ENCODE results near the gene HDDC2. TPM values are rescaled to one million over a fixed set of nuclear protein-coding genes. Genes with fewer than 3 reads are reported as not detected.
A peak's percentile ranks its signal among the peaks of the same experiment; 100 is the strongest.

The HDDC2 gene
- total RNA-seq, 1 experiment from 2014 or later = 69.8 TPM

DNA sequence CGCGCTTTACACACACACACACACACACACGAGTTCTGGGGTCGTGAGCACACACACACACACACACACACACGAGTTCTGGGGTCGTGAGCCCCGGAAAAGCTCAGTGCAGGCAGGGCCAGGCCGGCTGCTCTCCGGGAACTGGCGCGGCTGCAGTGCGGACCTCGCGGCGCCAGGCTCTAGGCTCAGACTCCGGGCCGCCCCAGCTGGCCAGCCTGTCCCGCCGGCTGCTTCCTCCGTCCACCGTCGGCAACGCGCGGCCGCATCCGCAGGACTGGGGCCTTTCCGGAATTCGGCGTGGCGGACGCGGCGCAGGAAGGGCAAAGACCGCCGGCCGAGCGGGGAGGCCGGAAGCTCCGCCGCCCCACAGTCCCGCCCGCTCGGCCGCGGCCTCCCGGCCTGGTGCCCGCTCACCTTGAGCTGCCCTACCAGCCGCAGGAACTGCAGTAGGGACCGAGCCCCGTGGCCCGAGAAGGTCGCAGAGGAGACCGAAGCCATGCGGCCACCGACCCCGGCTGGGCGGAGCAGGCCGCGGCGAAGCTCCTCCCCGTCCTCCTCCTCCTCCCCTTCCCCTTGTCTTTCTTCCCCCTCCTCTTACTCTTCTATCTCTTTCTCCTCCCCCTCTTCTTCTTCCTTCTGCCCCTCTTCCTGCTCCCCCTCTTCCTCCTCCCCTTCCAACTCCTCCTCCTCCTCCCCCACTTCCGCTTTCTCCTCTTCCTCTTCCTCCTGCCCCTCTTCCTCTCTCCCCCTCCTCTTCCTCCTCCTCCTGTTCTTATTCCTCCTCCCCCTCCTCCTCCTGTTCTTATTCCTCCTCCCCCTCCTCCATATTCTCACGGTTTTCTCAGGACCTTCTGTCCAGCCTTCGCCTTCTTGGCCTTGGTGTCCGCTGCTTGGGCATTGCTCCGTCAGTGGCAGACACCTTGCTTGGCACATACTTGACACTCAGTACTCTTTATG lies at the start of gene HDDC2 (continued):
- TF ChIP-seq, protein P1, sequence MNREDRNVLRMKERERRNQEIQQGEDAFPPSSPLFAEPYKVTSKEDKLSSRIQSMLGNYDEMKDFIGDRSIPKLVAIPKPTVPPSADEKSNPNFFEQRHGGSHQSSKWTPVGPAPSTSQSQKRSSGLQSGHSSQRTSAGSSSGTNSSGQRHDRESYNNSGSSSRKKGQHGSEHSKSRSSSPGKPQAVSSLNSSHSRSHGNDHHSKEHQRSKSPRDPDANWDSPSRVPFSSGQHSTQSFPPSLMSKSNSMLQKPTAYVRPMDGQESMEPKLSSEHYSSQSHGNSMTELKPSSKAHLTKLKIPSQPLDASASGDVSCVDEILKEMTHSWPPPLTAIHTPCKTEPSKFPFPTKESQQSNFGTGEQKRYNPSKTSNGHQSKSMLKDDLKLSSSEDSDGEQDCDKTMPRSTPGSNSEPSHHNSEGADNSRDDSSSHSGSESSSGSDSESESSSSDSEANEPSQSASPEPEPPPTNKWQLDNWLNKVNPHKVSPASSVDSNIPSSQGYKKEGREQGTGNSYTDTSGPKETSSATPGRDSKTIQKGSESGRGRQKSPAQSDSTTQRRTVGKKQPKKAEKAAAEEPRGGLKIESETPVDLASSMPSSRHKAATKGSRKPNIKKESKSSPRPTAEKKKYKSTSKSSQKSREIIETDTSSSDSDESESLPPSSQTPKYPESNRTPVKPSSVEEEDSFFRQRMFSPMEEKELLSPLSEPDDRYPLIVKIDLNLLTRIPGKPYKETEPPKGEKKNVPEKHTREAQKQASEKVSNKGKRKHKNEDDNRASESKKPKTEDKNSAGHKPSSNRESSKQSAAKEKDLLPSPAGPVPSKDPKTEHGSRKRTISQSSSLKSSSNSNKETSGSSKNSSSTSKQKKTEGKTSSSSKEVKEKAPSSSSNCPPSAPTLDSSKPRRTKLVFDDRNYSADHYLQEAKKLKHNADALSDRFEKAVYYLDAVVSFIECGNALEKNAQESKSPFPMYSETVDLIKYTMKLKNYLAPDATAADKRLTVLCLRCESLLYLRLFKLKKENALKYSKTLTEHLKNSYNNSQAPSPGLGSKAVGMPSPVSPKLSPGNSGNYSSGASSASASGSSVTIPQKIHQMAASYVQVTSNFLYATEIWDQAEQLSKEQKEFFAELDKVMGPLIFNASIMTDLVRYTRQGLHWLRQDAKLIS (CRISPR knock-in tag; IDR thresholded peaks at IDR 0.05; ENCODE audit: borderline replicate concordance) = no peak; the same call in 1 of the 2 replicates
- TF ChIP-seq ELF4 (CRISPR knock-in tag; IDR thresholded peaks at IDR 0.05; ENCODE audit: low read depth) (peak; percentile 65; the same call in 1 of the 2 replicates), KAT7 (CRISPR knock-in tag; IDR thresholded peaks at IDR 0.05; ENCODE audit: borderline replicate concordance) (peak; percentile 96), CREM (CRISPR knock-in tag; IDR thresholded peaks at IDR 0.05) (peak; percentile 68; the same call in 1 of the 2 replicates), MXD4 (CRISPR knock-in tag; IDR thresholded peaks at IDR 0.05; ENCODE audit: borderline replicate concordance) (no peak), ATF1 (CRISPR knock-in tag; IDR thresholded peaks at IDR 0.05) (no peak), ZNF317 (CRISPR knock-in tag; IDR thresholded peaks at IDR 0.05; ENCODE audit: borderline replicate concordance, low read depth) (0 out of 2 replicates have a peak, but pooled peaks have one; percentile 22), ESRRA (CRISPR knock-in tag; IDR thresholded peaks at IDR 0.05; ENCODE audit: borderline replicate concordance) (peak; percentile 76; the same call in 1 of the 2 replicates), FOXK1 (CRISPR knock-in tag; IDR thresholded peaks at IDR 0.05) (peak; percentile 58; the same call in 1 of the 2 replicates), JAZF1 (CRISPR knock-in tag; IDR thresholded peaks at IDR 0.05) (no peak), SMAD3 (CRISPR knock-in tag; IDR thresholded peaks at IDR 0.05; ENCODE audit: borderline replicate concordance) (no peak), ZNF121 (CRISPR knock-in tag; IDR thresholded peaks at IDR 0.05) (peak; percentile 61; the same call in 1 of the 2 replicates), EMX1 (CRISPR knock-in tag; IDR thresholded peaks at IDR 0.05) (no peak), FOXJ3 (CRISPR knock-in tag; IDR thresholded peaks at IDR 0.05; ENCODE audit: borderline replicate concordance) (no peak), RORB (CRISPR knock-in tag; IDR thresholded peaks at IDR 0.05) (no peak), OVOL2 (CRISPR knock-in tag; IDR thresholded peaks at IDR 0.05; ENCODE audit: borderline replicate concordance) (no peak), RELA (CRISPR knock-in tag; IDR thresholded peaks at IDR 0.05; ENCODE audit: borderline replicate concordance) (peak; percentile 18; the same call in 1 of the 2 replicates), JUN (CRISPR knock-in tag; IDR thresholded peaks at IDR 0.05) (peak; percentile 35; the same call in 1 of the 2 replicates), SP1 (CRISPR knock-in tag; conservative IDR thresholded peaks at IDR 0.05) (peak; percentile 49; the same call in 1 of the 2 replicates), SOX15 (CRISPR knock-in tag; IDR thresholded peaks at IDR 0.05) (no peak), ETV6 (CRISPR knock-in tag; IDR thresholded peaks at IDR 0.05) (peak; percentile 100)
- TF ChIP-seq, protein P2, sequence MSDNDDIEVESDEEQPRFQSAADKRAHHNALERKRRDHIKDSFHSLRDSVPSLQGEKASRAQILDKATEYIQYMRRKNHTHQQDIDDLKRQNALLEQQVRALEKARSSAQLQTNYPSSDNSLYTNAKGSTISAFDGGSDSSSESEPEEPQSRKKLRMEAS (CRISPR knock-in tag; IDR thresholded peaks at IDR 0.05) = peak; percentile 77
- TF ChIP-seq, protein P3, sequence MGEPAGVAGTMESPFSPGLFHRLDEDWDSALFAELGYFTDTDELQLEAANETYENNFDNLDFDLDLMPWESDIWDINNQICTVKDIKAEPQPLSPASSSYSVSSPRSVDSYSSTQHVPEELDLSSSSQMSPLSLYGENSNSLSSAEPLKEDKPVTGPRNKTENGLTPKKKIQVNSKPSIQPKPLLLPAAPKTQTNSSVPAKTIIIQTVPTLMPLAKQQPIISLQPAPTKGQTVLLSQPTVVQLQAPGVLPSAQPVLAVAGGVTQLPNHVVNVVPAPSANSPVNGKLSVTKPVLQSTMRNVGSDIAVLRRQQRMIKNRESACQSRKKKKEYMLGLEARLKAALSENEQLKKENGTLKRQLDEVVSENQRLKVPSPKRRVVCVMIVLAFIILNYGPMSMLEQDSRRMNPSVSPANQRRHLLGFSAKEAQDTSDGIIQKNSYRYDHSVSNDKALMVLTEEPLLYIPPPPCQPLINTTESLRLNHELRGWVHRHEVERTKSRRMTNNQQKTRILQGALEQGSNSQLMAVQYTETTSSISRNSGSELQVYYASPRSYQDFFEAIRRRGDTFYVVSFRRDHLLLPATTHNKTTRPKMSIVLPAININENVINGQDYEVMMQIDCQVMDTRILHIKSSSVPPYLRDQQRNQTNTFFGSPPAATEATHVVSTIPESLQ (CRISPR knock-in tag; IDR thresholded peaks at IDR 0.05) = no peak
- TF ChIP-seq, protein P4, sequence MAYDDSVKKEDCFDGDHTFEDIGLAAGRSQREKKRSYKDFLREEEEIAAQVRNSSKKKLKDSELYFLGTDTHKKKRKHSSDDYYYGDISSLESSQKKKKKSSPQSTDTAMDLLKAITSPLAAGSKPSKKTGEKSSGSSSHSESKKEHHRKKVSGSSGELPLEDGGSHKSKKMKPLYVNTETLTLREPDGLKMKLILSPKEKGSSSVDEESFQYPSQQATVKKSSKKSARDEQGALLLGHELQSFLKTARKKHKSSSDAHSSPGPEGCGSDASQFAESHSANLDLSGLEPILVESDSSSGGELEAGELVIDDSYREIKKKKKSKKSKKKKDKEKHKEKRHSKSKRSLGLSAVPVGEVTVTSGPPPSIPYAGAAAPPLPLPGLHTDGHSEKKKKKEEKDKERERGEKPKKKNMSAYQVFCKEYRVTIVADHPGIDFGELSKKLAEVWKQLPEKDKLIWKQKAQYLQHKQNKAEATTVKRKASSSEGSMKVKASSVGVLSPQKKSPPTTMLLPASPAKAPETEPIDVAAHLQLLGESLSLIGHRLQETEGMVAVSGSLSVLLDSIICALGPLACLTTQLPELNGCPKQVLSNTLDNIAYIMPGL (CRISPR knock-in tag; IDR thresholded peaks at IDR 0.05) = peak; percentile 96
- TF ChIP-seq, protein P5, sequence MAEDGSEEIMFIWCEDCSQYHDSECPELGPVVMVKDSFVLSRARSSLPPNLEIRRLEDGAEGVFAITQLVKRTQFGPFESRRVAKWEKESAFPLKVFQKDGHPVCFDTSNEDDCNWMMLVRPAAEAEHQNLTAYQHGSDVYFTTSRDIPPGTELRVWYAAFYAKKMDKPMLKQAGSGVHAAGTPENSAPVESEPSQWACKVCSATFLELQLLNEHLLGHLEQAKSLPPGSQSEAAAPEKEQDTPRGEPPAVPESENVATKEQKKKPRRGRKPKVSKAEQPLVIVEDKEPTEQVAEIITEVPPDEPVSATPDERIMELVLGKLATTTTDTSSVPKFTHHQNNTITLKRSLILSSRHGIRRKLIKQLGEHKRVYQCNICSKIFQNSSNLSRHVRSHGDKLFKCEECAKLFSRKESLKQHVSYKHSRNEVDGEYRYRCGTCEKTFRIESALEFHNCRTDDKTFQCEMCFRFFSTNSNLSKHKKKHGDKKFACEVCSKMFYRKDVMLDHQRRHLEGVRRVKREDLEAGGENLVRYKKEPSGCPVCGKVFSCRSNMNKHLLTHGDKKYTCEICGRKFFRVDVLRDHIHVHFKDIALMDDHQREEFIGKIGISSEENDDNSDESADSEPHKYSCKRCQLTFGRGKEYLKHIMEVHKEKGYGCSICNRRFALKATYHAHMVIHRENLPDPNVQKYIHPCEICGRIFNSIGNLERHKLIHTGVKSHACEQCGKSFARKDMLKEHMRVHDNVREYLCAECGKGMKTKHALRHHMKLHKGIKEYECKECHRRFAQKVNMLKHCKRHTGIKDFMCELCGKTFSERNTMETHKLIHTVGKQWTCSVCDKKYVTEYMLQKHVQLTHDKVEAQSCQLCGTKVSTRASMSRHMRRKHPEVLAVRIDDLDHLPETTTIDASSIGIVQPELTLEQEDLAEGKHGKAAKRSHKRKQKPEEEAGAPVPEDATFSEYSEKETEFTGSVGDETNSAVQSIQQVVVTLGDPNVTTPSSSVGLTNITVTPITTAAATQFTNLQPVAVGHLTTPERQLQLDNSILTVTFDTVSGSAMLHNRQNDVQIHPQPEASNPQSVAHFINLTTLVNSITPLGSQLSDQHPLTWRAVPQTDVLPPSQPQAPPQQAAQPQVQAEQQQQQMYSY (CRISPR knock-in tag; IDR thresholded peaks at IDR 0.05) = no peak
- TF ChIP-seq, protein P6, sequence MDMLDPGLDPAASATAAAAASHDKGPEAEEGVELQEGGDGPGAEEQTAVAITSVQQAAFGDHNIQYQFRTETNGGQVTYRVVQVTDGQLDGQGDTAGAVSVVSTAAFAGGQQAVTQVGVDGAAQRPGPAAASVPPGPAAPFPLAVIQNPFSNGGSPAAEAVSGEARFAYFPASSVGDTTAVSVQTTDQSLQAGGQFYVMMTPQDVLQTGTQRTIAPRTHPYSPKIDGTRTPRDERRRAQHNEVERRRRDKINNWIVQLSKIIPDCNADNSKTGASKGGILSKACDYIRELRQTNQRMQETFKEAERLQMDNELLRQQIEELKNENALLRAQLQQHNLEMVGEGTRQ (CRISPR knock-in tag; IDR thresholded peaks at IDR 0.05) = no peak
